ENCODE results near the gene ZFP36L2. TPM values are rescaled to one million over a fixed set of nuclear protein-coding genes. Genes with fewer than 3 reads are reported as not detected.

Gene ZFP36L2
- total and polyA plus RNA-seq, 9 of the 15 experiments (the other 6 are each of a cell fraction or from before 2014, with no cell fraction given): 4.1 to 60.6 (median 20.3) TPM

DNA sequence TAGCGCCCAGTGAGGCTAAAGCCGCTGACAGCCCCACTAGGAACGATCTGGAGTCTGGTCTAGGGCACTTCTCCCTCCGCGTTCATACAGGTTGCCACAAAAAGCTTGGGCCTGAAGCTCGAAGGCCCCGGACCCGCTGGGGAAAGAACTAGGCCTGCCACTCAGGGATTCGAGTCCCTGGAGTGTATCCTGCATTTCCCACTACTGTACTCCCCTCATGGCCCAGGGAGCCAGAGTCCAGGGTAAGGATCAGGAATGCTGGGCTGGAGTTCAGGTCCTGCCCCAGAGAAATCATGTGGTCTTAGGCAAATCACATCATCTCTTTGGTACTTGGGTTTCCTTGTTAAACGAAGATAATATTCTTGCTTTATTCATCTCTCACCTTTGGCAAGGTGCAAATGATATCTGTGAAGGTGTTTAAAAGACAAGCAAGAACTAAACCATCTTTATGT lies 1.4 kb upstream of the ZFP36L2 start (continued):
- TF ChIP-seq, protein P1, sequence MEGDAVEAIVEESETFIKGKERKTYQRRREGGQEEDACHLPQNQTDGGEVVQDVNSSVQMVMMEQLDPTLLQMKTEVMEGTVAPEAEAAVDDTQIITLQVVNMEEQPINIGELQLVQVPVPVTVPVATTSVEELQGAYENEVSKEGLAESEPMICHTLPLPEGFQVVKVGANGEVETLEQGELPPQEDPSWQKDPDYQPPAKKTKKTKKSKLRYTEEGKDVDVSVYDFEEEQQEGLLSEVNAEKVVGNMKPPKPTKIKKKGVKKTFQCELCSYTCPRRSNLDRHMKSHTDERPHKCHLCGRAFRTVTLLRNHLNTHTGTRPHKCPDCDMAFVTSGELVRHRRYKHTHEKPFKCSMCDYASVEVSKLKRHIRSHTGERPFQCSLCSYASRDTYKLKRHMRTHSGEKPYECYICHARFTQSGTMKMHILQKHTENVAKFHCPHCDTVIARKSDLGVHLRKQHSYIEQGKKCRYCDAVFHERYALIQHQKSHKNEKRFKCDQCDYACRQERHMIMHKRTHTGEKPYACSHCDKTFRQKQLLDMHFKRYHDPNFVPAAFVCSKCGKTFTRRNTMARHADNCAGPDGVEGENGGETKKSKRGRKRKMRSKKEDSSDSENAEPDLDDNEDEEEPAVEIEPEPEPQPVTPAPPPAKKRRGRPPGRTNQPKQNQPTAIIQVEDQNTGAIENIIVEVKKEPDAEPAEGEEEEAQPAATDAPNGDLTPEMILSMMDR (IDR thresholded peaks at IDR 0.05 in 2 of 3, conservative IDR thresholded peaks at IDR 0.05 in 1 of 3; ENCODE audit: insufficient read depth in 2 of 3, low read depth in 1 of 3, low read length in 3 of 3): peak in 1 of 3 experiments; percentile 59; a peak in 1 of 6 replicates
- no peak for TF ChIP-seq CTBP1 (IDR thresholded peaks at IDR 0.05; ENCODE audit: borderline replicate concordance)
- TF ChIP-seq RB1 (IDR thresholded peaks at IDR 0.05; ENCODE audit: low read depth): no peak
- TF ChIP-seq ZNF184 (CRISPR knock-in tag; IDR thresholded peaks at IDR 0.05): no peak
- TF ChIP-seq ZNF695 (CRISPR knock-in tag; IDR thresholded peaks at IDR 0.05): no peak
- no peak for TF ChIP-seq ZNF436 (CRISPR knock-in tag; IDR thresholded peaks at IDR 0.05)
- TF ChIP-seq MYC (IDR thresholded peaks at IDR 0.05; ENCODE audit: low read depth, low read length): no peak
- TF ChIP-seq MYC (CRISPR knock-in tag; IDR thresholded peaks at IDR 0.05; ENCODE audit: borderline replicate concordance, low read depth): no peak
- TF ChIP-seq HNRNPLL (IDR thresholded peaks at IDR 0.05; ENCODE audit: low read depth, low read length, poor library complexity, severe bottlenecking): peak; percentile 26
- TF ChIP-seq ZNF316 (IDR thresholded peaks at IDR 0.05): no peak
- TF ChIP-seq STAG1 (CRISPR knock-in tag; IDR thresholded peaks at IDR 0.05; ENCODE audit: borderline replicate concordance): no peak
- TF ChIP-seq SMARCE1 (IDR thresholded peaks at IDR 0.05): no peak
- TF ChIP-seq, protein P2, sequence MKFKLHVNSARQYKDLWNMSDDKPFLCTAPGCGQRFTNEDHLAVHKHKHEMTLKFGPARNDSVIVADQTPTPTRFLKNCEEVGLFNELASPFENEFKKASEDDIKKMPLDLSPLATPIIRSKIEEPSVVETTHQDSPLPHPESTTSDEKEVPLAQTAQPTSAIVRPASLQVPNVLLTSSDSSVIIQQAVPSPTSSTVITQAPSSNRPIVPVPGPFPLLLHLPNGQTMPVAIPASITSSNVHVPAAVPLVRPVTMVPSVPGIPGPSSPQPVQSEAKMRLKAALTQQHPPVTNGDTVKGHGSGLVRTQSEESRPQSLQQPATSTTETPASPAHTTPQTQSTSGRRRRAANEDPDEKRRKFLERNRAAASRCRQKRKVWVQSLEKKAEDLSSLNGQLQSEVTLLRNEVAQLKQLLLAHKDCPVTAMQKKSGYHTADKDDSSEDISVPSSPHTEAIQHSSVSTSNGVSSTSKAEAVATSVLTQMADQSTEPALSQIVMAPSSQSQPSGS (CRISPR knock-in tag; IDR thresholded peaks at IDR 0.05): no peak
- TF ChIP-seq FOXM1 (IDR thresholded peaks at IDR 0.05; ENCODE audit: low read depth): no peak
- no peak for TF ChIP-seq FOXM1 (CRISPR knock-in tag; IDR thresholded peaks at IDR 0.05; ENCODE audit: low read depth)
- TF ChIP-seq, protein P3, sequence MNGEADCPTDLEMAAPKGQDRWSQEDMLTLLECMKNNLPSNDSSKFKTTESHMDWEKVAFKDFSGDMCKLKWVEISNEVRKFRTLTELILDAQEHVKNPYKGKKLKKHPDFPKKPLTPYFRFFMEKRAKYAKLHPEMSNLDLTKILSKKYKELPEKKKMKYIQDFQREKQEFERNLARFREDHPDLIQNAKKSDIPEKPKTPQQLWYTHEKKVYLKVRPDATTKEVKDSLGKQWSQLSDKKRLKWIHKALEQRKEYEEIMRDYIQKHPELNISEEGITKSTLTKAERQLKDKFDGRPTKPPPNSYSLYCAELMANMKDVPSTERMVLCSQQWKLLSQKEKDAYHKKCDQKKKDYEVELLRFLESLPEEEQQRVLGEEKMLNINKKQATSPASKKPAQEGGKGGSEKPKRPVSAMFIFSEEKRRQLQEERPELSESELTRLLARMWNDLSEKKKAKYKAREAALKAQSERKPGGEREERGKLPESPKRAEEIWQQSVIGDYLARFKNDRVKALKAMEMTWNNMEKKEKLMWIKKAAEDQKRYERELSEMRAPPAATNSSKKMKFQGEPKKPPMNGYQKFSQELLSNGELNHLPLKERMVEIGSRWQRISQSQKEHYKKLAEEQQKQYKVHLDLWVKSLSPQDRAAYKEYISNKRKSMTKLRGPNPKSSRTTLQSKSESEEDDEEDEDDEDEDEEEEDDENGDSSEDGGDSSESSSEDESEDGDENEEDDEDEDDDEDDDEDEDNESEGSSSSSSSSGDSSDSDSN (IDR thresholded peaks at IDR 0.05; ENCODE audit: borderline replicate concordance in 1 of 2, low read depth in 2 of 2, low read length in 2 of 2): no peak
- no peak for TF ChIP-seq MYNN (IDR thresholded peaks at IDR 0.05)
- no peak for TF ChIP-seq MYNN (CRISPR knock-in tag; IDR thresholded peaks at IDR 0.05)
- TF ChIP-seq, protein P4, sequence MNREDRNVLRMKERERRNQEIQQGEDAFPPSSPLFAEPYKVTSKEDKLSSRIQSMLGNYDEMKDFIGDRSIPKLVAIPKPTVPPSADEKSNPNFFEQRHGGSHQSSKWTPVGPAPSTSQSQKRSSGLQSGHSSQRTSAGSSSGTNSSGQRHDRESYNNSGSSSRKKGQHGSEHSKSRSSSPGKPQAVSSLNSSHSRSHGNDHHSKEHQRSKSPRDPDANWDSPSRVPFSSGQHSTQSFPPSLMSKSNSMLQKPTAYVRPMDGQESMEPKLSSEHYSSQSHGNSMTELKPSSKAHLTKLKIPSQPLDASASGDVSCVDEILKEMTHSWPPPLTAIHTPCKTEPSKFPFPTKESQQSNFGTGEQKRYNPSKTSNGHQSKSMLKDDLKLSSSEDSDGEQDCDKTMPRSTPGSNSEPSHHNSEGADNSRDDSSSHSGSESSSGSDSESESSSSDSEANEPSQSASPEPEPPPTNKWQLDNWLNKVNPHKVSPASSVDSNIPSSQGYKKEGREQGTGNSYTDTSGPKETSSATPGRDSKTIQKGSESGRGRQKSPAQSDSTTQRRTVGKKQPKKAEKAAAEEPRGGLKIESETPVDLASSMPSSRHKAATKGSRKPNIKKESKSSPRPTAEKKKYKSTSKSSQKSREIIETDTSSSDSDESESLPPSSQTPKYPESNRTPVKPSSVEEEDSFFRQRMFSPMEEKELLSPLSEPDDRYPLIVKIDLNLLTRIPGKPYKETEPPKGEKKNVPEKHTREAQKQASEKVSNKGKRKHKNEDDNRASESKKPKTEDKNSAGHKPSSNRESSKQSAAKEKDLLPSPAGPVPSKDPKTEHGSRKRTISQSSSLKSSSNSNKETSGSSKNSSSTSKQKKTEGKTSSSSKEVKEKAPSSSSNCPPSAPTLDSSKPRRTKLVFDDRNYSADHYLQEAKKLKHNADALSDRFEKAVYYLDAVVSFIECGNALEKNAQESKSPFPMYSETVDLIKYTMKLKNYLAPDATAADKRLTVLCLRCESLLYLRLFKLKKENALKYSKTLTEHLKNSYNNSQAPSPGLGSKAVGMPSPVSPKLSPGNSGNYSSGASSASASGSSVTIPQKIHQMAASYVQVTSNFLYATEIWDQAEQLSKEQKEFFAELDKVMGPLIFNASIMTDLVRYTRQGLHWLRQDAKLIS (CRISPR knock-in tag; IDR thresholded peaks at IDR 0.05): no peak
- TF ChIP-seq, protein P5, sequence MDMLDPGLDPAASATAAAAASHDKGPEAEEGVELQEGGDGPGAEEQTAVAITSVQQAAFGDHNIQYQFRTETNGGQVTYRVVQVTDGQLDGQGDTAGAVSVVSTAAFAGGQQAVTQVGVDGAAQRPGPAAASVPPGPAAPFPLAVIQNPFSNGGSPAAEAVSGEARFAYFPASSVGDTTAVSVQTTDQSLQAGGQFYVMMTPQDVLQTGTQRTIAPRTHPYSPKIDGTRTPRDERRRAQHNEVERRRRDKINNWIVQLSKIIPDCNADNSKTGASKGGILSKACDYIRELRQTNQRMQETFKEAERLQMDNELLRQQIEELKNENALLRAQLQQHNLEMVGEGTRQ (CRISPR knock-in tag; IDR thresholded peaks at IDR 0.05): 0 out of 2 replicates have a peak, but pooled peaks have one; percentile 1

All from K562 (cell line).